ENCODE results near the gene LRRC4C.

DNA sequence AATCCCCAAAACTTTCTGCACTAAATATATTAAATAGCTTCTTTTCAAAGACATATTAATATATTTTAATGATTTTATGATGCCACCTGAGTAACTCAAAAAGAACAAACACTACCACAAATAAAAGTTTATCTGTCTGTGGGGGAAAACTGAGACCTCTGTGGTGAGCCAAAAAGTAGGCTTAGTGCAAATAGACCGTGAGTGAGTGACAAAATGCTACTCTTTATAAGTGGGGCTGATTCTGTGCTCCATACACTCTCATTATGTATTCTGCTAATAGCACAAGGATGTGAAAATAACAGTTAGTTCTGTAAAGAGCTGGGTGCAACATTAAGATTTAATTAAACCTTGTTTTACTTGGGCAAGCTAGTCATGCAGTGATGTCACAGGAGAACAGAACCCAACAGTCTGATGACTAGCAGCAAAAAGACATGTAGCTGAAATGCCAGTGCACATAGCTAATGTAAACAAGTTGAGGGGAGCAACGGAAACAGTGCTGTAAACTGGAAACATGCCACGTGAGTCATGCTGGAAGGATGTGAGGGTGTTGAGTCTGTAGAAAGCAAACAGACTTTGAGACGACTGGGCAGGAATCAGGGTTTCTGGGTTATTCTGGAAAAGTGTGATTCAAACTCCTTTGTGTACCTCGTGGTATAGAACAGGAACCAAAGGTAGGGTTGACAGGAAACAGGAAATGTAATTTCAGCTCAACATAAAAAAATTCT lies 1130.4 kb downstream of the LRRC4C start:
- no peak for TF ChIP-seq POLR2A (IDR thresholded peaks at IDR 0.05)
- TF ChIP-seq CTCF (IDR thresholded peaks at IDR 0.05) = no peak
